ENCODE measurements around the gene ANKRD65.
"Not testable (repeated sequence)": the region's sequence is repeated elsewhere in the genome, so short reads cannot be mapped to it uniquely, and the experiment has no call there.

Gene ANKRD65

GRCh38 chr1:1430114-1430982 is 9.3 kb upstream of the ANKRD65 start:
- no peak for DNase-seq

DNA sequence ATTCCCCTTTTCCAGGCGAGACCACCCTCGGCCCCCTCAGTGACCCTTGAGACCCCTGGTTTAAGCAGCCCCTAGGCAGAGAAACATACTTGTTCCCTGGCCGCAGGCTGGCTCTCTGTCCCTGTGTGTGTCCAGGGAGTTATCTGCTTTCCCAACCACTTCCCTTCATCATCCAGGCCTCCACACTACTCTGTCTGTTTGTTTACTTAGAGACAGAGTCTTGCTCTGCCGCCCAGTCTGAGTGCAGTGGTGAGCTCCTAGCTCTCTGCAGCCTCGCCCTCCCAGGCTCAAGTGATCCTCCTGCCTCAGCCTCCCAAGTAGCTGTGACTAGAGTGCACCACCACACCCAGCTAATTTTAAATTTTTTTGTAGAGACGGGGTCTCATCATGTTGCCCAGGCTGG is 8.6 kb upstream of the ANKRD65 start:
- DNase-seq, result no peak

- not testable (repeated sequence) for DNase-seq
Measured at GRCh38 chr1:1428967-1429366, 7.9 kb upstream of the ANKRD65 start.

DNA sequence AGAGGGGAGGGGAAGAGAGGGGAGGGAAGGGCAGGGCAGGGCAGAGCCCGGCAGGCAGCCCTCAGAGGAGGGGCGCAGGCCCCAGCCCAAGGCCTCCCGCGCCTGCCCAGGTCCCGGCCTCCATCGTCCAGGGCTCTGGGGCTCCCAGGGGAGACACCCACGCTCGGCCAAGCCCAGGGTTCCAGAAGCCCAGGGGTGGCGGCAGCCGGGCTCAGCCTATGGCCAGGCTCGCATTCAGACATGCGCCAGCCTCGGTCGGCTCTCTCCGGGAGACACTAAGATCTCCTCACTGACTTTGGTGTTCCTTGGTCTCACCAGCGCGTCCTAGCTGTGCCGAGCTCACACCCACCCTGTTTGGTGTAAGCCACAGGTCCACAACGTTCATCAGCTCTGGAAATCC is 7.1 kb upstream of the ANKRD65 start:
- no peak for DNase-seq

GRCh38 chr1:1427820-1428148 is 6.7 kb upstream of the ANKRD65 start:
- DNase-seq, result no peak

- DNase-seq, result no peak
Measured at GRCh38 chr1:1427106-1427819, 6.2 kb upstream of the ANKRD65 start.

GRCh38 chr1:1426496-1427105 is 5.5 kb upstream of the ANKRD65 start:
- DNase-seq, result no peak

DNA sequence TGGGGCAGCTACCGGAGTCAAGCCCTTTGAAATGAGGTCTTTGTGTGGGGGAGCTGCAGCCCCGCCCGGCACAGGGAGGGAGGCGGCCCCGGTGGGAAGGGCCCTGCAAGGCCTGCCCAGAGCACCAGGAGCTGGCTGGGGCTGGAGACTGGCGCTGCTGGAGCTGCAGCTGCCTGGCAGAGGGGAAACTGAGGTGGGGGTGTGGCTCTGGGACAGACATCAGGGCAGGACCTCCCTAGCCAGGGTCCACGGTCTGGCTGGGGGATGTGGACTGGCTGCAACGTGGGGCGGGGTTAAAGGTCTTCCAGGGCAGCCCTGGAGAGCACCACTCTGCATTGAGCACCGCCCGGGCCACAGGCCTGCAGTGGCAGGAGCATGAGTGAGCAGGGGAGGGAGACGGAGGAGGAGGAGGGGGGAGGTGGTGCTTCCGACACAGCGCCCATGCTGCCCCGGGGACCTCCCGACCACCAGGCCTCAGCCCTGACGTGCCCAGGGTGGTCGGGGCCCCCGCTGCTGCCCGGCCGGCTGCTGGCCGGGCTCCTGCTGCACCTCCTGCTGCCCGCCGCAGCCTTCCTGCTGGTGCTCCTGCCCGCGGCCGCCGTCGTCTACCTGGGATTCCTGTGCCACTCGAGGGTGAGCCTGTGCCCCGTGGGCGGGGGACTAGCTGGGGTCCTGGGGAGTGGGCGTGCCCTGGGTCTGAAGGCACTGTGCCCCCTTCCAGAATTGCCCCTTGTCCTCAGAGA is 4.8 kb upstream of the ANKRD65 start:
- no peak for DNase-seq

DNA sequence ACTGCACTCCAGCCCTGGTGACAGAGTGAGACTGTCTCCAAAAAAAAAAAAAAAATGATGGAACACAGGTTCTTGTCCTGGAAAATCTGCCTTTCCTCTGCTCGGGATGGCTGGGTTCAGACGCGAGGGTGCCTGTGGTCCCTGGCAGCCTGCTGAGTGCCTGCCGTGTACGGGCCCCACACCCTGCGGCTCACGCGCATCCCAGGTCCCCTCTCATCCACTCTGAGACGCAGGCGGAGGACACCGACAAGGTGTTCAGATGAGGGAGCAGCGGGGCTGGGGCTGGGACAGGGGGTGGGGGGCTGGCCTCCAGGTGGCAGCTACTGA is 4.3 kb upstream of the ANKRD65 start:
- no peak for DNase-seq

GRCh38 chr1:1424707-1425106 is 3.6 kb upstream of the ANKRD65 start:
- no peak for DNase-seq

- DNase-seq, result no peak
Measured at GRCh38 chr1:1423245-1423597, 2.1 kb upstream of the ANKRD65 start.

GRCh38 chr1:1422465-1423244 is 1.6 kb upstream of the ANKRD65 start:
- no peak for DNase-seq

GRCh38 chr1:1421907-1422464 is 910 bp upstream of the ANKRD65 start:
- DNase-seq, result no peak

GRCh38 chr1:1420654-1421141 is 378 bp downstream of the ANKRD65 start:
- DNase-seq, result no peak

DNA sequence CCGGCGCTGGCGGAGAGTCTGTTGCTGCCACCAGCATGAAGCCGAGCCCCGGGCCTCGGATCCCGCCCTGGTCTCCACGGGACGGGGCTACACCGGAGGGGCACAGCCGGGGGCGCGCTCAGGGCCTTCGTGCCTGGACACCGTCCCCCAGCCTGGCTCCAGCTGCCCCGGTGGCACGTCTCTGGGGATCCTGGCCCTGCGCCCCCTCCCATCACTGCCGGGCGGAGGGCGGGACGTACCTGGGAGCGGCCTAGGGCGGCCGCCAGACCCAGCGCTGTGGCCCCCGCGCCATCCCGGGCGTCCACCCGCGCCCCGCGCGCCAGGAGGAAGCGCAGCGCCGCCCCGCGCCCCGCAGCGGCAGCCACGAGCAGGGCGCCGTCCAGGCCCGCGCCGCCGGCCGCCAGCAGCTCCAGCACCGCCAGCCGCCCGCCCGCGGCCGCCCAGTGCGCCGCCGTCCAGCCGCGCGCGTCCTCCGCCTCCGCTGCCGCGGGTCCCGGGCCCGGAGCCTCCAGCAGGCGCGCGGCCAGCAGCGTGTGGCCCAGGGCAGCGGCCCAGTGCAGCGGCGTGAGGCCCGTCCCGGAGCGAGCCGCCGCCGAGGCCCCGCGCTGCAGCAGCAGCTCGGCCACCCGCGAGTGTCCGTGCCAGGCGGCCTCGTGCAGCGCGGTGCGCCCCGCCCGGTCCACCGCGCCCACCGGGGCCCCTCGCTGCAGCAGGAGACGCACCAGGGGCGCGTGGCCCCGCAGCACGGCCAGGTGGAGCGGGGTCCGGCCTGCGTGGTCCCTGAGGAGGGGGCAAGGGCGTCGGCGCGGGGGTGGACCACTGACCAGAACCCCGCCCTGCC is 1.0 kb downstream of the ANKRD65 start:
- no peak for DNase-seq

GRCh38 chr1:1419363-1419812 is 1.7 kb downstream of the ANKRD65 start:
- no peak for DNase-seq

- no peak for DNase-seq
Measured at GRCh38 chr1:1418464-1419362, 2.4 kb downstream of the ANKRD65 start.

DNA sequence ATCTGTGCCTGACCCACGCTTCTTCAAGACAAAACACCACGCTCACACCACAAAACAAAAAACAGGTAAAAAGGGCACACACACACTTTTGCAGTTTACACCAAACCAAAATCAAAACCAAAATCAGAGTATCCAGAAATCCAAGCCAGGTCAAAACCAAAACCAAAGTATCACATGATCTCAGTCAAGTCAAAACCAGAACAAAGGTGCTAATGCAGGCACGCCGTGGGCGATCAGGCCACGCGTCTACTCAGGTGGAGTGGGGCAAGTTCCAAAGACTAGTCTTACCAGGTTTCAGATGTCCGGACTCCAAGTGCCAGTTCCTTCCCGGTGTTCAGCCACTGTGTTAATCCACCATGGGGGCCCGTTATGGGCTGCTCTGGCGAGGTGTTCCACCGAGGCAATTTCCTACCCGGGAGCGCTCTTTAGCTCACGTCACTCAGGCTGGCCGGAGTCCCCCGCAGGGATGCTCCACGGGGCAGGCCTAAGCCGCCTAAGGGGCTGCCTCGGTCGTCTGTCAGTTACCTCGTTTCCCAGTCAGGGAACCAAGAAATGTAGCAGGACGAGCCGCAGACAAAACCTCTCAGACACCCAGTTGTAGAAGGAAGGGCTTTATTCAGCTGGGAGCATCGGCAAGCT is 3.1 kb downstream of the ANKRD65 start:
- not testable (repeated sequence) for DNase-seq

DNA sequence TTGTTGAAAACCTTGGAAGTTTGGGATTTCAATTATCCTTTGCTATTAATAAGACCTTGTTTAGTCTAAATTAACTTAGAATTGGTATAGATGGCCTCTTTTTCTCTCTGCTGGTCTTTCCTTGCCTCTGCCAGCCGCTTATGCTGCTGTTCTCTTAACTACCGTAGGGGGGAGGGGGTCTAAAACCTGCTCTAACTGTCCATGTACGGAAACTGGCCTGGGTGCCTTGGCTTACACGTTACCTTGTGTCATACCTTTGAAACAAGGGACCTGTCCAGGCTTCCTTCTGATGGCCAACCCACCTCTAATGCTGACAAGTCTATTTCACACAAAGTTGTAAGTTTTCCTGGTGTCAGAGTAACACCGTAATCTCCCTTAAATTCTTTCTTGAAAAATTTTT is 3.7 kb downstream of the ANKRD65 start:
- not testable (repeated sequence) for DNase-seq

- DNase-seq, result no peak
Measured at GRCh38 chr1:1415751-1416150, 5.3 kb downstream of the ANKRD65 start.

All from COR-L47 (cell line).